Hematopoietic multipotent progenitor cell treated with erythropoietin and hydrocortisone succinate and interleukin-3 and kit ligand, for 4 days (in vitro differentiated cells): ENCODE measurements around the gene YPEL2.
A peak's percentile ranks its signal among the peaks of the same experiment; 100 is the strongest.
"Not testable (repeated sequence)": the region's sequence is repeated elsewhere in the genome, so short reads cannot be mapped to it uniquely, and the experiment has no call there.

Source experiments
- DNase-seq: peaks from one replicate; pipeline ENCODE4 v3.0.0-alpha.2; 2015

YPEL2 gene, protein sequence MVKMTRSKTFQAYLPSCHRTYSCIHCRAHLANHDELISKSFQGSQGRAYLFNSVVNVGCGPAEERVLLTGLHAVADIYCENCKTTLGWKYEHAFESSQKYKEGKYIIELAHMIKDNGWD

GRCh38 chr17:59331129-59331928 is at the start of gene YPEL2:
YPEL2 (plus strand) TSS chr17:59331655; CDS start chr17:59353410, 21,755 bp downstream.
- peak; percentile 95 for DNase-seq

DNA sequence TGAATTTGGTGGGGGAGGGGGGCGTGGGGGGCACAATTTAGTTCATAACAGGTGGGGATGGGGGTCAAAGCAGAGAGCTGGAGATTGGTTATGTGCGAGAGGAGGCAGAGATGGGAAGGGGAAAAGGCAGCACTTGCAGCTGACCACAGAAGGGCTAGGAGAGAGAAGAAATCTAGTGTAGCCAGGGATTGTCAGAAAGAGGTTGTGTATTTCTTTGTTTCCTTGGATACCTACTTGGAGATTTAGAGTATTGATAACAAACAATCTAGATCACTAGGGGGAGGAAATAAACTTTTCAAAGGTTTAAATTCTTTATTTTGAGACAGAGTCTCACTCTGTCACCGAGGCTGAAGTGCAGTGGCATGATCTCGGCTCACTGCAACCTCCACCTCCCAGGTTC is 47.1 kb upstream of the YPEL2 start:
- DNase-seq: no peak

DNA sequence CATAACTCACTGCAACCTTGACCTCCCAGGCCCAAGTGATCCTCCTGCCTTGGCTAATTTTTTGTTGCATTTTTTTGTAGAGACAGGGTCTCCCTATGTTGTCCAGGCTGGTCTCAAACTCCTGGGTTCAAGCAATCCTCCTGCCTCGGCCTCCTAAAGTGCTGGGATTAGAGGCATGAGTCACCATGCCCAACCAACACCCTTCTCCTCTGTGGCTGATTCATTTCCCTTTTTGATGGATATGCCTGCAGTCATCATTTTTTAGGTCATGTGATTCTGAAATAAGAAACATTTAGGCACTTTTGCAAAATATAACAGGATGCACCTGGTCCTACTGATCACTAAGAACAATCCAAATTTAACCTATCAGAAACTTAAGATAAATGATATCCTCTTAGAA is 44.0 kb upstream of the YPEL2 start:
- DNase-seq: no peak

GRCh38 chr17:59287891-59288290 is 43.6 kb upstream of the YPEL2 start:
- DNase-seq: no peak

DNA sequence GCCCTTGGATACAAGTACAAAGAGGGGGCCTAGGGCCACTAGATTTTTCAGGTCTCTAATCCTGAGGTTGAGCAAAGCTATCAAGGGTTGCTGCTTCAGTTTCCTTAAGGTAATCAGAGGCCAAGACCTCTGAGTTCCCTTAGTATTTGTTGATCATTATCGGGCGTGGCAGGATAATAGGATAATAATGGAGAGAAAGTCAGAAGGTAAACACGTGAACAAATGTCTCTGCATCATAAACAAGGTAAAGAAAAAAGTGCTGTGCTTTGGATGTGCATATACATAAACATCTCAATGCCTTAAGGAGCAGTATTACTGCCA is 41.5 kb upstream of the YPEL2 start:
- no peak for DNase-seq

GRCh38 chr17:59290302-59290998 is 41.0 kb upstream of the YPEL2 start:
- peak; percentile 95 for DNase-seq

GRCh38 chr17:59292174-59292523 is 39.3 kb upstream of the YPEL2 start:
- no peak for DNase-seq

GRCh38 chr17:59296190-59296589 is 35.3 kb upstream of the YPEL2 start:
- DNase-seq: no peak

DNA sequence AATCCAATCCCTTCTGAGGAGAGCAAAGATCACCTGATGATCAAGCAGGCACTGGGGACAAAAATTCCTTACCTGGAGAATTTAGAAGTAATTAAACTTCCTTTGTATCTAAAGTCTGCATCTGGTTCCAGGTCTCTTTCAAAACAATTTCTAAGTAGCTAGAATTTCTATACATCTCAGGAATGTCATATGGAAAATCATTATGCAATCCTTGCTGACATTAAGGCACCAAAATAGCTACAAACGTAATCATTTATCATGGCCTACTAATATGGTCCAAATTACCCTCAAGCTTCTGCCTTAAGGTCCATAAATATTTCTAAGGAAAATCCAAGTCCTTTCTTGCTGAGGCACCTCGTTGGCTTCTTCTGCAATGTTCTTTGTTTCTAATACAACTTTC is 32.9 kb upstream of the YPEL2 start:
- DNase-seq: no peak

DNA sequence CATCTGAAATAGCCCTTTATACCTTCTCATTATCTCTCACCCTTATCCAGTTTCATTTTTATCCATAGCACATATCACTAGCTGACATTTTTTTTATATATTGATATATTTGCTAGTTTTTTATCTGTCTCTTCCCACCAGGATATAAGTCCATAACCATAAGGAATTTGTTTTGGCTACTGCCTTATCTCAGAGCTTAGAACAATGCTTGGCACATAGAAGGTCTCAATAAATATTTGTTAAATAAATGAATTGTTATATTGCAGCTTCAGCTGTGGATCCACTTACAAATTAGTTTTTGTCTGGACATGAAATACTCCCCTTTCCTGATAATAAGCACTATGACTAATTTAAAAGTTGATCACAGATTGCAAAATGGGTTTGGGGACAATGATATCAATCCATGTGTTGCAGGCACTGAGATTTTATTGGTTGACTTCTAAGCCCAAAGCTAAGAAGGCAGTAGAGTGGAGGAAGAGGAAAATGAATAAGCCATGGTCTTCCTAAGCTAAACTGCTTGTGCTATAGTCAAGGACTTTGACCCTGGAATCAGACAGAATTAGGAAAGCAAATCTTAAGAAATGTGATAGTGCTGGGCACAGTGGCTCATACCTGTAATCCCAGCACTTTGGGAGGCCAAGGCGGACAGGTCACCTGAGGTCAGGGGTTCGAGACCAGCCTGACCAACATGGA is 31.9 kb upstream of the YPEL2 start:
- no peak for DNase-seq

- DNase-seq: no peak
These were observed 30.5 kb upstream of the YPEL2 start for GRCh38 chr17:59300941-59301340.

DNA sequence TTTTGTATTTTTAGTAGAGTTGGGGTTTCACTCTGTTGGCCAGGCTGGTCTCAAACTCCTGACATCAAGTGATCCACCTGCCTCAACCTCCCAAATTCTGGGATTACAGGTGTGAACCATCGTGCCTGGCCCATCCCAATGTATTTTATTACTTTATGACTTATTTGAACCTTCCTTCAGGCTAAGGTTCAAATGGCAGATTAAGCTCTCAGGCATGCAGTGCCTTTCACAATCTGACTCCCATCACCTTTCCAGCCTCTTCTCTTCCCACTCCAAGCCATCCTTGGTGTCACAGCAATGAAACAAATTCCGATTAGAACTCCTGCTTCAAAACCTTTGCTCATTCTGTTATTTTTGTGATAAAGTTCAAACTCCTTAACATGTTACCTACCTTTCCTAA is 26.6 kb upstream of the YPEL2 start:
- no peak for DNase-seq

GRCh38 chr17:59310263-59310920 is 21.1 kb upstream of the YPEL2 start:
- no peak for DNase-seq

- peak; percentile 92 for DNase-seq
These were observed 20.4 kb upstream of the YPEL2 start for GRCh38 chr17:59311051-59311468.

DNA sequence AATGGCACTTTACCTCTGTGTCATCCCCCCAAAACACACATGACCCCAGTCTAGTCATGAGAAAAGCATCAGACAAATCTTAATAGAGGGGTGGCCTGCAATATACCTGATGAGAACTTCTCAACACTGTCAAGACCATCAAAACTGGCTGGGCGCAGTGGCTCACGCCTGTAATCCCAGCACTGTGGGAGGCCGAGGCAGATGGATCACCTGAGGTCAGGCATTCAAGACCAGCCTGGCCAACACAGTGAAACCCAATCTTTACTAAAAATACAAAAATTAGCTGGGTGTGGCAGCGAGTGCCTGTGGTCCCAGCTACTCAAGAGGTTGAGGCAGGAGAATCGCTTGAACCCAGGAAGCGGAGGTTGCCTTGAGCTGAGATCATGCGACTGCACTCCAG is 19.9 kb upstream of the YPEL2 start:
- not testable (repeated sequence) for DNase-seq

DNA sequence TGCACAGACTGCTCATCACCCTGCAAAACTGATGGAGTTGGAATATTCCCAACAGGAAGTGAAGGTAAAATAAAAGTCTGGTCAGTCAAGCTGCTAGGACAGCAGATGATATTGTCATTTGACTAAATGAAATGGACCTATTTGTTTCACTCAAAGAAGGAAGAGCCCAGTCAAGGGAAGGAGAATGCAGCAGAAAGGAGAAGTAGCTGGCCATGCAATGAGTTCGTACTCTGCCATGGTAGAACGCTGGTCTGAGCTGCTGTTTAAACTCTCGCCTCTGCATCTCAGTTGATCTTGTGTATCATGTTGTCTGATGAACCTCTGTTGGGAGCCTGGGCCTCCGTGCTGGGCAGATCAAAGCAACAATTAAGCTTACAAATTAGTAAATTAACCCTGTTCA is 15.6 kb upstream of the YPEL2 start:
- no peak for DNase-seq

GRCh38 chr17:59327121-59327980 is 4.1 kb upstream of the YPEL2 start:
- DNase-seq: no peak

DNA sequence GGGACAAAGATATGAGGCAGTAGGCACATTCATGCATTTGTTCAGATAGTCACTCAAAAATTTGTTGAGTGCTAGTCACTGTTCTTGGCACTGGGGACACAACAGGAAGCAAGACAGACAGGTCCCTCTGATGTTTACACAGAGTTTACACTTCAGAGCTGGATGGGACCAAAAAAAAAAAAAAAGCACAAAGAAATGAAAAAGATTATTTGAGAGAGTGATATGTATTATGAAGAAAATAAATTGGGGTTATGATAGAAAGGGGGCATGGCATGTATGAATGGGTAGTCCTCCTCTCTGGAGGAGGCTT is 3.5 kb upstream of the YPEL2 start:
- no peak for DNase-seq

- DNase-seq: no peak
These were observed 2.9 kb upstream of the YPEL2 start for GRCh38 chr17:59328601-59329000.

GRCh38 chr17:59329176-59330052 is 2.0 kb upstream of the YPEL2 start:
- DNase-seq: peak; percentile 93
